H1 (cell line): Measurements from ENCODE around the gene RANBP17. TPM values are rescaled to one million over a fixed set of nuclear protein-coding genes. Genes with fewer than 3 reads are reported as not detected.

Experiments used
- CTCF ChIA-PET: fragments of 300-600 bp; sonication (Branson Sonifier 250); formaldehyde crosslinking; loops from one replicate; lab custom pipeline; 2021; ENCODE audit not compliant: partially characterized antibody; lab: Charles Lee
- POLR2A ChIA-PET: fragments of 300-600 bp; sonication (Branson Sonifier 250); formaldehyde crosslinking; loops from one replicate; lab custom pipeline; 2021; ENCODE audit warnings: inconsistent platforms; ENCODE audit not compliant: partially characterized antibody; lab: Charles Lee
- DNase-seq, 2 experiments: peaks; one replicate each; pipeline versions ENCODE4 v3.0.0 to v3.0.0-alpha.2; 2010 to 2022; ENCODE audit warnings: low spot score in 2 of 2, low read depth in 1 of 2, mixed read lengths in 1 of 2
- FAIRE-seq: peaks from 2 replicates; lab custom pipeline; 2011; peaks lifted over from hg19 to GRCh38; lab: Jason Lieb, UNC
- H2AFZ ChIP-seq: 2 replicates; pipeline ENCODE4 v1.8.1; 2012; ENCODE audit warnings: low read length, inconsistent platforms
- H2AK5ac ChIP-seq: 2 replicates; pipeline ENCODE4 v1.6.1; 2013; ENCODE audit warnings: low read depth, low read length
- H2BK120ac ChIP-seq: replicated peaks from 2 replicates; pipeline ENCODE3; 2013; ENCODE audit warnings: low read depth, low read length, inconsistent platforms
- H2BK12ac ChIP-seq: 2 replicates; pipeline ENCODE4 v1.6.1; 2013; ENCODE audit warnings: low read depth, low read length
- H2BK15ac ChIP-seq: 2 replicates; pipeline ENCODE4 v1.6.1; 2013; ENCODE audit warnings: low read length
- H2BK20ac ChIP-seq: 2 replicates; pipeline ENCODE4 v1.6.1; 2013; ENCODE audit warnings: low read length
- H2BK5ac ChIP-seq: 2 replicates; pipeline ENCODE4 v1.6.1; 2013; ENCODE audit warnings: low read depth, low read length
- H3K14ac ChIP-seq: 2 replicates; pipeline ENCODE4 v1.6.1; 2013; ENCODE audit warnings: inconsistent platforms; ENCODE audit not compliant: insufficient read length
- H3K18ac ChIP-seq: 2 replicates; pipeline ENCODE4 v1.6.1; 2013; ENCODE audit warnings: low read length; ENCODE audit errors: extremely low read depth
- H3K23ac ChIP-seq: 2 replicates; pipeline ENCODE4 v1.6.1; 2013; ENCODE audit warnings: inconsistent platforms; ENCODE audit not compliant: insufficient read length
- H3K23me2 ChIP-seq: 2 replicates; pipeline ENCODE4 v1.6.1; 2013; ENCODE audit warnings: low read depth, low read length
- H3K27ac ChIP-seq: 2 replicates; pipeline ENCODE4 v1.6.1; 2011; ENCODE audit warnings: low read depth, low read length, inconsistent platforms
- H3K27me3 ChIP-seq, 4 experiments: replicated peaks in 1 of 4; 1 replicate in 1 of 4; 2 replicates in 3 of 4; pipeline versions ENCODE4 v1.6.1 to v1.8.1; 2011 to 2013; ENCODE audit warnings: low read length in 3 of 4, mild to moderate bottlenecking in 3 of 4, inconsistent platforms in 2 of 4, mixed read lengths in 2 of 4, moderate library complexity in 1 of 4; ENCODE audit not compliant: control insufficient read depth in 3 of 4, insufficient read depth in 3 of 4; ENCODE audit errors: extremely low read depth in 1 of 4
- H3K36me3 ChIP-seq, 4 experiments: 2 replicates each; pipeline versions ENCODE4 v1.6.1 to v1.8.1; 2011 to 2013; ENCODE audit warnings: mild to moderate bottlenecking in 4 of 4, low read length in 3 of 4, moderate library complexity in 2 of 4, control low read depth in 1 of 4, inconsistent platforms in 1 of 4; ENCODE audit not compliant: insufficient read depth in 4 of 4, control insufficient read depth in 2 of 4
- H3K4ac ChIP-seq: replicated peaks from 2 replicates; pipeline ENCODE3; 2013; ENCODE audit warnings: low read length, low read depth, mixed read lengths, inconsistent platforms; ENCODE audit not compliant: insufficient read length
- H3K4me1 ChIP-seq, 4 experiments: replicated peaks in 1 of 4; 1 replicate in 1 of 4; 2 replicates in 3 of 4; pipeline versions ENCODE4 v1.6.1 to v1.8.1; 2011 to 2013; ENCODE audit warnings: low read length in 3 of 4, inconsistent platforms in 2 of 4, mixed read lengths in 1 of 4; ENCODE audit not compliant: insufficient read depth in 4 of 4, control insufficient read depth in 3 of 4
- H3K4me2 ChIP-seq, 2 experiments: 2 replicates each; pipeline versions ENCODE4 v1.6.1 to v1.8.1; 2011 to 2013; ENCODE audit warnings: low read depth in 2 of 2, low read length in 2 of 2, control low read depth in 1 of 2, inconsistent platforms in 1 of 2, mild to moderate bottlenecking in 1 of 2; ENCODE audit not compliant: insufficient read depth in 1 of 2
- H3K4me3 ChIP-seq, 4 experiments: fragments of 200-600, 300-600 bp in 1 of 4; sonication (generic), shearing (Covaris generic), sonication (Bioruptor Twin) in 1 of 4; 2 replicates each; pipeline versions ENCODE4 v1.5.1 to v1.8.1; 2011 to 2016; ENCODE audit warnings: low read length in 4 of 4, low read depth in 3 of 4, control low read depth in 2 of 4, inconsistent platforms in 2 of 4, mild to moderate bottlenecking in 2 of 4, mixed read lengths in 1 of 4, moderate library complexity in 1 of 4; ENCODE audit not compliant: insufficient read depth in 2 of 4; ENCODE audit errors: extremely low read depth in 1 of 4
- H3K56ac ChIP-seq: replicated peaks from 2 replicates; pipeline ENCODE3; 2013; ENCODE audit warnings: low read depth, mild to moderate bottlenecking, mixed read lengths, low read length, inconsistent platforms; ENCODE audit not compliant: insufficient read length
- H3K79me1 ChIP-seq: 2 replicates; pipeline ENCODE4 v1.6.1; 2013; ENCODE audit warnings: low read depth, low read length, control low read depth
- H3K79me2 ChIP-seq, 2 experiments: 2 replicates each; pipeline versions ENCODE4 v1.6.1 to v1.8.1; 2012 to 2013; ENCODE audit warnings: low read length in 2 of 2, mild to moderate bottlenecking in 2 of 2, inconsistent platforms in 1 of 2; ENCODE audit not compliant: insufficient read depth in 2 of 2, control insufficient read depth in 1 of 2
- H3K9ac ChIP-seq, 4 experiments: replicated peaks in 1 of 4; 1 replicate in 1 of 4; 2 replicates in 3 of 4; pipeline versions ENCODE4 v1.6.1 to v1.8.1; 2011 to 2013; ENCODE audit warnings: low read depth in 3 of 4, low read length in 3 of 4, control low read depth in 2 of 4, mild to moderate bottlenecking in 2 of 4, moderate library complexity in 2 of 4, inconsistent platforms in 1 of 4; ENCODE audit errors: extremely low read depth in 1 of 4
- H3K9me3 ChIP-seq, 2 experiments: 2 replicates each; pipeline versions ENCODE4 v1.6.1 to v1.8.1; 2012 to 2013; ENCODE audit warnings: mild to moderate bottlenecking in 2 of 2, moderate library complexity in 2 of 2, control low read depth in 1 of 2, inconsistent platforms in 1 of 2, low read depth in 1 of 2, low read length in 1 of 2, mixed read lengths in 1 of 2; ENCODE audit not compliant: insufficient read depth in 2 of 2
- H4K20me1 ChIP-seq, 2 experiments: replicated peaks in 1 of 2; 2 replicates each; pipeline versions ENCODE3 to v1.8.1; 2011 to 2013; ENCODE audit warnings: inconsistent platforms in 2 of 2, low read length in 2 of 2, mild to moderate bottlenecking in 1 of 2; ENCODE audit not compliant: insufficient read depth in 2 of 2, control insufficient read depth in 1 of 2
- H4K5ac ChIP-seq: 2 replicates; pipeline ENCODE4 v1.6.1; 2013; ENCODE audit warnings: low read length, low read depth, mixed read lengths, inconsistent platforms; ENCODE audit not compliant: insufficient read length
- H4K8ac ChIP-seq: 2 replicates; pipeline ENCODE4 v1.8.0; 2013; ENCODE audit warnings: mild to moderate bottlenecking, moderate library complexity, low read length, inconsistent platforms; ENCODE audit not compliant: insufficient read depth; ENCODE audit errors: extremely low read depth
- H4K91ac ChIP-seq: replicated peaks from 2 replicates; pipeline ENCODE3; 2013; ENCODE audit warnings: low read length, mixed read lengths, inconsistent platforms; ENCODE audit not compliant: insufficient read length
- BCL11A ChIP-seq, 2 experiments: IDR thresholded peaks; one replicate each; pipeline ENCODE4 v1.6.1; 2011; ENCODE audit warnings: low read depth in 2 of 2, low read length in 2 of 2, mild to moderate bottlenecking in 2 of 2
- BRCA1 ChIP-seq: IDR thresholded peaks from 2 replicates; pipeline ENCODE4 v1.6.1; 2012; ENCODE audit warnings: low read depth, low read length, improper control_type of control experiment
- CHD2 ChIP-seq: IDR thresholded peaks from 2 replicates; pipeline ENCODE4 v1.6.1; 2012; ENCODE audit warnings: low read length, improper control_type of control experiment
- CREB1 ChIP-seq: IDR thresholded peaks from 2 replicates; pipeline ENCODE4 v1.6.1; 2012; ENCODE audit warnings: inconsistent platforms
- EZH2 ChIP-seq: fragments of 200-600 bp; sonication (generic); IDR thresholded peaks from 2 replicates; pipeline ENCODE4 v1.7.1; 2012; ENCODE audit warnings: low read depth, mild to moderate bottlenecking, moderate library complexity, low read length, inconsistent platforms; ENCODE audit not compliant: severe bottlenecking
- MAFK ChIP-seq: IDR thresholded peaks from 2 replicates; pipeline ENCODE4 v1.6.1; 2012; ENCODE audit warnings: low read depth, mild to moderate bottlenecking, improper control_type of control experiment, low read length
- PHF8 ChIP-seq: fragments of 200-600 bp; sonication (generic); conservative IDR thresholded peaks from 2 replicates; pipeline ENCODE4 v1.7.1; 2012; ENCODE audit warnings: low read depth, mild to moderate bottlenecking, inconsistent platforms, low read length, moderate library complexity
- POU5F1 ChIP-seq: IDR thresholded peaks from 2 replicates; pipeline ENCODE4 v1.6.1; 2011; ENCODE audit warnings: low read depth, mild to moderate bottlenecking, low read length, moderate library complexity
- SP1 ChIP-seq: IDR thresholded peaks from 2 replicates; pipeline ENCODE4 v1.6.1; 2011; ENCODE audit warnings: low read depth, low read length
- TAF1 ChIP-seq: IDR thresholded peaks from 2 replicates; pipeline ENCODE4 v1.6.1; 2011; ENCODE audit warnings: mild to moderate bottlenecking, low read depth, low read length
- YY1 ChIP-seq: IDR thresholded peaks from 2 replicates; pipeline ENCODE4 v1.6.1; 2011; ENCODE audit warnings: low read depth, mild to moderate bottlenecking, low read length
- WGBS, 2 experiments: shearing (Covaris generic) in 1 of 2; methylation state at CpG; one replicate each; pipeline versions ENCODE4 v1.1.6 to v1.1.7; 2013 to 2015; ENCODE audit warnings: low lambda C conversion rate in 2 of 2, mixed read lengths in 2 of 2, inconsistent platforms in 1 of 2, low coverage in 1 of 2, missing lambda C conversion rate in 1 of 2; ENCODE audit not compliant: insufficient replicate concordance in 2 of 2, insufficient coverage in 1 of 2, insufficient read length in 1 of 2; ENCODE audit errors: extremely low coverage in 1 of 2, missing lambda C conversion rate in 1 of 2; 5-methylcytosine and 5-hydroxymethylcytosine counted together
- polyA plus RNA-seq, 7 experiments: library from polyadenylated mRNA; depleted of rRNA in 3 of 7; stranded (reverse) in 5 of 7; unstranded in 2 of 7; fragments of >200 nt in 5 of 7; fragments of 200-250 nt in 2 of 7; gene quantifications; 1 replicate in 5 of 7; 2 replicates in 1 of 7; 4 replicates in 1 of 7; pipeline versions ENCODE4 v1.2.1 to v1.2.3, GENCODE V29; 2011 to 2013; ENCODE audit warnings: missing spikeins in 2 of 7, mixed read lengths in 2 of 7
- total RNA-seq: library from RNA; stranded (reverse); fragmentation: NEBNext Ultra II Directional; extraction: Animal tissue kit (Norgen Biotek cat#: 25700); gene quantifications from 2 replicates; pipeline ENCODE4 v1.2.1, GENCODE V29; 2021
- TF ChIP-seq, protein P1 (sequence below): IDR thresholded peaks from 2 replicates; pipeline ENCODE4 v1.6.1; 2012; ENCODE audit warnings: inconsistent platforms

RANBP17 gene
- total and polyA plus RNA-seq, 2 of the 8 experiments (the other 6 are each of a cell fraction or from before 2014, with no cell fraction given): 8.6 to 21.3 TPM

DNA sequence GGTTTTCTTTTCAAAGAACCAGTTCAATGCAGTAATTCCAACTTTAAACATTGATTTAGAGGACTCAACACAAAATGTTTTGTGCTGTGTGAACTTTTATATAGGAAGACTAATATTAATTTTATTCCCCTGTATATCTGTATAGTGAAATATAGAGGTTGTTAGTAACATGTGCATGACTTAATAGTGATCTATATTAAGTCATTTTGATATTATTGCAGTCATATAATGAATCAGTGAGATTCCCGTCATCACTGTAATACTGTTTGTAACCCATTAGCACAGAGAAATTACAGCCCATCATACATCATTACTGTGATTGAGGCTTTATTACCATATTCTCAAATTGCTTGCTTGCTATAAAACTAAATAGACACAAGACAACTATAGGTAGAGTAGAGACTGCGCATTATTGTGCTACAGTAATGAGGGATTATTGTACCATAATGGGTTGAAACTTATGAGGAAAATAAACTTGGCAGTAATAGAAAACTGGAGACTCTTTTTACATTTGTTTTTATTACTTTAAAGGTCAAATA is 170.7 kb downstream of the RANBP17 start:
- no peaks in the 10 kb centered on the region for H3K79me2 ChIP-seq
- no peak overlapping the region for H2AK5ac ChIP-seq
- FAIRE-seq: no peak
- H2BK120ac ChIP-seq: no peak overlapping the region
- no peak overlapping the region for H2AFZ ChIP-seq
- no peak overlapping the region for H3K56ac ChIP-seq
- no peaks in the 10 kb centered on the region for H4K20me1 ChIP-seq
- H2BK5ac ChIP-seq: no peak overlapping the region
- no peak overlapping the region for H4K91ac ChIP-seq
- no peak overlapping the region for H2BK15ac ChIP-seq
- H3K27me3 ChIP-seq: no peaks in the 10 kb centered on the region
- ChIA-PET CTCF (interaction anchor here (1.3 kb wide), 1 partner anchor 321 kb away, joined by 3 read pairs; no protein-coding TSS in a partner anchor), POLR2A (no interaction called here)
- H3K9ac ChIP-seq: no peak overlapping the region
- H4K5ac ChIP-seq: no peak overlapping the region
- H3K23ac ChIP-seq: no peak overlapping the region
- H3K4me3 ChIP-seq: no peak overlapping the region
- no peak overlapping the region for H3K18ac ChIP-seq
- no peak overlapping the region for H2BK12ac ChIP-seq
- H3K27ac ChIP-seq: no peak overlapping the region
- DNase-seq: no peak
- no peaks in the 10 kb centered on the region for H3K23me2 ChIP-seq
- no peaks in the 10 kb centered on the region for H3K36me3 ChIP-seq
- no peak overlapping the region for H3K4me2 ChIP-seq
- H2BK20ac ChIP-seq: no peak overlapping the region
- H3K4ac ChIP-seq: no peak overlapping the region
- TF ChIP-seq BRCA1 (no peak), YY1 (no peak), TAF1 (no peak), BCL11A (IDR thresholded peaks at IDR 0.05; ENCODE audit: low read depth in 2 of 2, low read length in 2 of 2) (no peak), CHD2 (no peak), EZH2 (no peak), MAFK (no peak), SP1 (no peak), POU5F1 (no peak), CREB1 (no peak), PHF8 (no peak)
- TF ChIP-seq, protein P1, sequence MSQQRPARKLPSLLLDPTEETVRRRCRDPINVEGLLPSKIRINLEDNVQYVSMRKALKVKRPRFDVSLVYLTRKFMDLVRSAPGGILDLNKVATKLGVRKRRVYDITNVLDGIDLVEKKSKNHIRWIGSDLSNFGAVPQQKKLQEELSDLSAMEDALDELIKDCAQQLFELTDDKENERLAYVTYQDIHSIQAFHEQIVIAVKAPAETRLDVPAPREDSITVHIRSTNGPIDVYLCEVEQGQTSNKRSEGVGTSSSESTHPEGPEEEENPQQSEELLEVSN: no peak
- no peak overlapping the region for H3K14ac ChIP-seq
- no peaks in the 10 kb centered on the region for H3K9me3 ChIP-seq
- H3K4me1 ChIP-seq: no peaks in the 10 kb centered on the region
- WGBS, 2 experiments: 86% methylated on average over 2 of the region's 2 CpGs; no CpG with 5 or more reads in 1 of the 2 experiments
- H3K79me1 ChIP-seq: no peaks in the 10 kb centered on the region
- H4K8ac ChIP-seq: no peak overlapping the region
